OCI-LY7 (cell line): Measurements from ENCODE around the gene ADAM22.

Experiments used
- CTCF ChIP-seq: fragments of 200-600 bp; sonication (generic); conservative IDR thresholded peaks from 2 replicates; pipeline ENCODE4 v1.5.1; 2014; ENCODE audit warnings: mild to moderate bottlenecking, antibody characterized with exemption, low read length, moderate library complexity, mixed read lengths
- EZH2phosphoT487 ChIP-seq: fragments of 200-600 bp; sonication (generic); IDR thresholded peaks from 2 replicates; pipeline ENCODE4 v1.6.1; 2018; ENCODE audit warnings: low read depth, borderline replicate concordance, mild to moderate bottlenecking, mixed run types, antibody characterized with exemption, low read length, moderate library complexity, mixed read lengths

- TF ChIP-seq CTCF, result no peak
- TF ChIP-seq EZH2phosphoT487, result no peak
These were observed 10.5 kb downstream of the ADAM22 start for GRCh38 chr7:87944547-87944946.
